Testis (tissue), 2 donors: ENCODE data around the gene TNPO3.

Source experiments
- POLR2A ChIP-seq: fragments of 450-650 bp; IDR thresholded peaks from one replicate; pipeline ENCODE4 v1.6.1; 2017; ENCODE audit warnings: antibody characterized with exemption, mild to moderate bottlenecking, moderate library complexity
- TF ChIP-seq, protein P1 (sequence below), 3 experiments: fragments of 450-650 bp in 2 of 3; fragments of 200-600 bp in 1 of 3; sonication (generic) in 1 of 3; IDR thresholded peaks; one replicate each; pipeline ENCODE4 v1.5.1; 2016 to 2019; ENCODE audit warnings: antibody characterized with exemption in 3 of 3, mild to moderate bottlenecking in 2 of 3, moderate library complexity in 1 of 3

DNA sequence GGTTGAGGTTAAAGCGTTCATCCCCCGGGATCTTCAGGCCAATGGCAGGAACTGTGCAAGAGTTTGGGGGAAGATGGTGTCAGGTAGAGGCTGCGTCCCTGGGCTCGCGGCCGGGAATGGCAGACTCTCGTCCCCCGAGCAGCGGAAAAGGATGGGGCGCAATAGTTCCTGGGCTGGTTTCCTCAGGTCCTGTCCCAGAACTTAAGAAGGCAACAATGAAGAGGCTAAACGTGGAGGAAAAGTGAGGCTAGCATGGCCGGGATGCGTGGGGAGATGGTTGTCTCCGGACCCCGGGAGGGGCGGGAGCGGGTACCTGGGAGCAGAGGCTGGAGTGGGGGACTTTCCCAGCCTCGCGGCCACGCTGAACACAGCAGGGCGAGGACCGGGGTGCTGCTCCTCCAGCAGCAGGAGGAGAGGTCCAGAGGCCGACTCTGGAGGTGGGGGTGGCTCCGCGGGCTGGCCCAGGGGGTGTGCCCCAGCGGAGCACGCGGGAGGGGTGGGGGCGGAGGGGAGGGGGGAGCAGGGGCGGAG is 116.3 kb downstream of the TNPO3 start:
- TF ChIP-seq, protein P1, sequence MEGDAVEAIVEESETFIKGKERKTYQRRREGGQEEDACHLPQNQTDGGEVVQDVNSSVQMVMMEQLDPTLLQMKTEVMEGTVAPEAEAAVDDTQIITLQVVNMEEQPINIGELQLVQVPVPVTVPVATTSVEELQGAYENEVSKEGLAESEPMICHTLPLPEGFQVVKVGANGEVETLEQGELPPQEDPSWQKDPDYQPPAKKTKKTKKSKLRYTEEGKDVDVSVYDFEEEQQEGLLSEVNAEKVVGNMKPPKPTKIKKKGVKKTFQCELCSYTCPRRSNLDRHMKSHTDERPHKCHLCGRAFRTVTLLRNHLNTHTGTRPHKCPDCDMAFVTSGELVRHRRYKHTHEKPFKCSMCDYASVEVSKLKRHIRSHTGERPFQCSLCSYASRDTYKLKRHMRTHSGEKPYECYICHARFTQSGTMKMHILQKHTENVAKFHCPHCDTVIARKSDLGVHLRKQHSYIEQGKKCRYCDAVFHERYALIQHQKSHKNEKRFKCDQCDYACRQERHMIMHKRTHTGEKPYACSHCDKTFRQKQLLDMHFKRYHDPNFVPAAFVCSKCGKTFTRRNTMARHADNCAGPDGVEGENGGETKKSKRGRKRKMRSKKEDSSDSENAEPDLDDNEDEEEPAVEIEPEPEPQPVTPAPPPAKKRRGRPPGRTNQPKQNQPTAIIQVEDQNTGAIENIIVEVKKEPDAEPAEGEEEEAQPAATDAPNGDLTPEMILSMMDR (IDR thresholded peaks at IDR 0.05): no peak
- TF ChIP-seq POLR2A: no peak
